Measurements from ENCODE around the gene RTEL1. TPM values are rescaled to one million over a fixed set of nuclear protein-coding genes. Genes with fewer than 3 reads are reported as not detected.
A peak's percentile ranks its signal among the peaks of the same experiment; 100 is the strongest.

RTEL1 gene
- polyA plus RNA-seq, 1 experiment, result 11.3 TPM

DNA sequence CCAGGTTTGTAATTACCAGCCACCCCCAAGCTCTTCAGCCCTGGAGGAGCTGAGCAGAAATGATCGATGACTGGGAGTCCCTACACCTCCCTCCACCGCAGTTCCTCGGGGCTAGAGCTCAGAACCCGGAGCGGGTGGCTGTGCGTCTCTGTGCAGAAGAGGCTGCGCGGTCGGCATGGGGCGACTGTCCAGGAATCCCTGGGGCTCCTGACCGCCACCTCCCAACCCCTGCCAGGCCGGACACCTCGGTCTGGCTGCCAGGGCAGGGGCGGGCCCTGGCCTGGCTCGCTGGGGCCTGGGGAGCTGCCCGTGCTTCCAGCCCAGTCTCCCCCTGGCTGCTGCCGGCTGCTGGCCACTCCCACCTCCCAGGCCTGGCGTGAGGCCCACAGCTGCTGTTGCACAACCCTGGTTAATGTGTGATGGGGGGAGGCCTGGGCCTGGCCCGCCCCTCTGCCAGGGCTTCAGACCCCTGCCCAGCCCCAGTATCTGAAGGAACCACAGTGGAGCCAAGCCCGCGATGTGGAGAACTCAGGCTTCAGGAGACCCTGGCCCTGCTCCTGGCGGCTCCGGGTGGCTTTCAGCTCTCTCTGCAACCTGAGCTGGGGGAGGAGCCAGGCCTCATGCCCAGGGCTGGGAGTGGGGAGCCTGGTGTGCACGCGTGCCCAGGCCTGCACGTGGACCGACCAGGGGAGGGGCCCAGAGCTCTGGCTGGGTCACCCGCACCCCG is 82.7 kb downstream of the RTEL1 start:
- DNase-seq (ENCODE audit: low read depth, low spot score), result peak; percentile 63
- Histone ChIP-seq H3K27me3 (ENCODE audit: control insufficient read depth, insufficient read depth, low read length) (no peaks in the 10 kb centered on the region), H3K9me3 (ENCODE audit: control insufficient read depth, insufficient read depth, low read length) (no peaks in the 10 kb centered on the region; the same call in 1 of the 2 replicates), H3K27ac (ENCODE audit: low read depth, low read length) (peak overlapping the region; percentile 61), H3K4me3 (ENCODE audit: low read depth, low read length) (peak overlapping the region; percentile 74)
- ChIA-PET CTCF (interaction anchor here (1.6 to 1.7 kb wide), 2 partner anchors 35 to 203 kb away, joined by 5 to 6 read pairs; partner anchors contain the start of gene PTK6), POLR2A (interaction anchor here (0.6 to 1.8 kb wide), 13 partner anchors 33 to 220 kb away, joined by 3 to 16 read pairs (median 4); partner anchors contain the start of genes ARFRP1, TNFRSF6B, TPD52L2 and ZGPAT)
- TF ChIP-seq, protein P1, sequence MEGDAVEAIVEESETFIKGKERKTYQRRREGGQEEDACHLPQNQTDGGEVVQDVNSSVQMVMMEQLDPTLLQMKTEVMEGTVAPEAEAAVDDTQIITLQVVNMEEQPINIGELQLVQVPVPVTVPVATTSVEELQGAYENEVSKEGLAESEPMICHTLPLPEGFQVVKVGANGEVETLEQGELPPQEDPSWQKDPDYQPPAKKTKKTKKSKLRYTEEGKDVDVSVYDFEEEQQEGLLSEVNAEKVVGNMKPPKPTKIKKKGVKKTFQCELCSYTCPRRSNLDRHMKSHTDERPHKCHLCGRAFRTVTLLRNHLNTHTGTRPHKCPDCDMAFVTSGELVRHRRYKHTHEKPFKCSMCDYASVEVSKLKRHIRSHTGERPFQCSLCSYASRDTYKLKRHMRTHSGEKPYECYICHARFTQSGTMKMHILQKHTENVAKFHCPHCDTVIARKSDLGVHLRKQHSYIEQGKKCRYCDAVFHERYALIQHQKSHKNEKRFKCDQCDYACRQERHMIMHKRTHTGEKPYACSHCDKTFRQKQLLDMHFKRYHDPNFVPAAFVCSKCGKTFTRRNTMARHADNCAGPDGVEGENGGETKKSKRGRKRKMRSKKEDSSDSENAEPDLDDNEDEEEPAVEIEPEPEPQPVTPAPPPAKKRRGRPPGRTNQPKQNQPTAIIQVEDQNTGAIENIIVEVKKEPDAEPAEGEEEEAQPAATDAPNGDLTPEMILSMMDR (IDR thresholded peaks at IDR 0.05; ENCODE audit: low read depth, low read length), result peak; percentile 33; the same call in 1 of the 2 replicates

DNA sequence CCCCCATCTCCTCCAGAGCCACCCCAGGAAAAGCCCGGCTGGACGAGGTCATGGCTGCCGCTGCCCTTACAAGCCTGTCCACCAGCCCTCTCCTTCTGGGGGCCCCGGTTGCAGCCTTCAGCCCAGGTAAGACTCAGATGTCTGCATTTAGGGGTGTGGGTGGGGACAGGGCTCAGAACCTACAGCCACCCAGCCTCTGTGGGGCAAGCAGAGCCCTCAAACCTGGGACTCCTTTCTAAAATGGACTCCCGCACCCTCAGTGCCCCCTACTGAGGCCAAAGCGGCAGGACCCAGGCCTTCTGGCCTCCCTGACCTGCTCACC is 83.2 kb downstream of the RTEL1 start:
- no peak for DNase-seq (ENCODE audit: low read depth, low spot score)
- Histone ChIP-seq H3K27me3 (ENCODE audit: control insufficient read depth, insufficient read depth, low read length) (no peaks in the 10 kb centered on the region), H3K9me3 (ENCODE audit: control insufficient read depth, insufficient read depth, low read length) (no peaks in the 10 kb centered on the region; the same call in 1 of the 2 replicates), H3K27ac (ENCODE audit: low read depth, low read length) (peak overlapping the region; percentile 39), H3K4me3 (ENCODE audit: low read depth, low read length) (peak overlapping the region; percentile 74)
- POLR2A ChIA-PET, result interaction anchor here (0.7 to 1.8 kb wide), 7 partner anchors 34 to 220 kb away, joined by 4 to 16 read pairs (median 5); partner anchors contain the start of genes ARFRP1, TPD52L2 and ZGPAT
- CTCF ChIA-PET, result interaction anchor here (1.6 to 1.7 kb wide), 2 partner anchors 34 to 203 kb away, joined by 5 to 6 read pairs; partner anchors contain the start of gene PTK6
- TF ChIP-seq, protein P1 (IDR thresholded peaks at IDR 0.05; ENCODE audit: low read depth, low read length), result no peak

DNA sequence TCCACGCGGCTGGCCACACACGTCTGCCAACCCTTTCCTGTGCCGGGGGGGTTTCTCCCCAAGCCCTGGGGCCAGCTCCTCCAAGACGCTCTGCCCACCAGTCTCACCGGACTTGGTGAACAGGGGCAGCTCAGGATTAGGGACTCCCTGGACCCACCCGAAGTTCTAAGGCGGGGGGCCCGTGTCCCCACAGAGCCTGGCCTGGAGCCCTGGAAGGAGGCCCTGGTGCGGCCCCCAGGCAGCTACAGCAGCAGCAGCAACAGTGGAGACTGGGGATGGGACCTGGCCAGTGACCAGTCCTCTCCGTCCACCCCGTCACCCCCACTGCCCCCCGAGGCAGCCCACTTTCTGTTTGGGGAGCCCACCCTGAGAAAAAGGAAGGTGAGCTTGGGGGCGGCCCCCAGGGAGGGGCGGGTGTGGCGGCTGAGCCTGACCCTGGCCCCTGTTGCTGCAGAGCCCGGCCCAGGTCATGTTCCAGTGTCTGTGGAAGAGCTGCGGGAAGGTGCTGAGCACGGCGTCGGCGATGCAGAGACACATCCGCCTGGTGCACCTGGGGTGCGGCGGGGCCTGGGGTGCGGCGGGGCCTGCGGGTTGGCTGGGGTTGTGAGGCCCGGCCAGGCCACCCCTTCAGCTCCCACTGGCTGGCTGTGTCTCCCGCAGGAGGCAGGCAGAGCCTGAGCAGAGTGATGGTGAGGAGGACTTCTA is 83.7 kb downstream of the RTEL1 start:
- Histone ChIP-seq H3K27me3 (ENCODE audit: control insufficient read depth, insufficient read depth, low read length) (no peaks in the 10 kb centered on the region), H3K27ac (ENCODE audit: low read depth, low read length) (peak overlapping the region; percentile 39), H3K9me3 (ENCODE audit: control insufficient read depth, insufficient read depth, low read length) (no peaks in the 10 kb centered on the region; the same call in 1 of the 2 replicates), H3K4me3 (ENCODE audit: low read depth, low read length) (peak overlapping the region; percentile 74)
- CTCF ChIA-PET, result interaction anchor here (1.6 to 1.7 kb wide), 2 partner anchors 34 to 204 kb away, joined by 5 to 6 read pairs; partner anchors contain the start of gene PTK6
- POLR2A ChIA-PET, result interaction anchor here (0.9 to 1.8 kb wide), 6 partner anchors 33 to 221 kb away, joined by 4 to 16 read pairs (median 6); partner anchors contain the start of genes ARFRP1, TPD52L2 and ZGPAT
- TF ChIP-seq, protein P1 (IDR thresholded peaks at IDR 0.05; ENCODE audit: low read depth, low read length), result no peak
- DNase-seq (ENCODE audit: low read depth, low spot score), result no peak

DNA sequence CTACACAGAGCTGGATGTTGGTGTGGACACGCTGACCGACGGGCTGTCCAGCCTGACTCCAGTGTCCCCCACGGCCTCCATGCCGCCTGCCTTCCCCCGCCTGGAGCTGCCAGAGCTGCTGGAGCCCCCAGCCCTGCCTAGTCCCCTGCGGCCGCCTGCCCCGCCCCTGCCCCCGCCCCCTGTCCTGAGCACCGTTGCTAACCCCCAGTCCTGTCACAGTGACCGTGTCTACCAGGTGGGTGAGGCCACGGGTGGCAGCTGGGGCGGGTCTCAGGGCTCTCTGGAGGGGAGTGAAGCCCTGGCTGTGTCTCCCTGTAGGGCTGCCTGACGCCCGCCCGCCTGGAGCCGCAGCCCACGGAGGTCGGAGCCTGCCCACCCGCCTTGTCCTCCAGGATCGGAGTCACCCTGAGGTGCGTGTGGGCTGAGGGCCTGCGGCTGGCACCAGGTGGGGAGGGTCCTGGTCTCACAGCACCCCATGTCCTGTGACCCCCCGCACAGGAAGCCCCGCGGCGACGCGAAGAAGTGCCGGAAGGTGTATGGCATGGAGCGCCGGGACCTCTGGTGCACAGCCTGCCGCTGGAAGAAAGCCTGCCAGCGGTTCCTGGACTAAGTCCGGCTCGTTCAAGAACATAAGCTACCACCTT is 84.4 kb downstream of the RTEL1 start:
- ChIA-PET POLR2A (no interaction called here), CTCF (interaction anchor here (1.7 kb wide), 1 partner anchor 205 kb away, joined by 6 read pairs; the partner anchor contains the start of gene PTK6)
- no peak for DNase-seq (ENCODE audit: low read depth, low spot score)
- TF ChIP-seq, protein P1 (IDR thresholded peaks at IDR 0.05; ENCODE audit: low read depth, low read length), result no peak
- no peaks in the 10 kb centered on the region for H3K27me3 ChIP-seq (ENCODE audit: control insufficient read depth, insufficient read depth, low read length)
- no peaks in the 10 kb centered on the region; the same call in 1 of the 2 replicates for H3K9me3 ChIP-seq (ENCODE audit: control insufficient read depth, insufficient read depth, low read length)
- H3K4me3 ChIP-seq (ENCODE audit: low read depth, low read length), result no peak overlapping the region
- H3K27ac ChIP-seq (ENCODE audit: low read depth, low read length), result no peak overlapping the region

Measured in AG04450 (cell line).